K562 (cell line): Measurements from ENCODE around the gene MAGEA9B. TPM values are rescaled to one million over a fixed set of nuclear protein-coding genes. Genes with fewer than 3 reads are reported as not detected.

Experiments used
- ATAC-seq: fragments of 200-7000 bp; cut with Tn5 transposase; 3 replicates; pipeline ENCODE4 v1.9.1; 2020; ENCODE audit warnings: moderate library complexity
- BruUV-seq: library from RNA; stranded (reverse); fragments of 400-500 nt; replicated peaks from 2 replicates; lab custom pipeline; 2021; lab: Mats Ljungman, UMichigan
- CTCF ChIA-PET: fragments of 300-600 bp; formaldehyde crosslinking; extraction: SDS; loops from one replicate; lab custom pipeline; 2021; ENCODE audit warnings: low intra/inter-chr PET ratio; lab: Yijun Ruan, JAX
- POLR2A ChIA-PET: fragments of 300-600, 350-650 bp; sonication (Branson Sonifier 250); formaldehyde crosslinking; extraction: SDS; loops from one replicate; lab custom pipeline; 2021; ENCODE audit warnings: antibody characterized with exemption, inconsistent platforms; lab: Yijun Ruan, JAX
- DNase-seq, 4 experiments: peaks; one replicate each; pipeline versions ENCODE4 v3.0.0 to v3.0.0-alpha.2; 2011 to 2018; ENCODE audit warnings: low spot score in 3 of 4, mixed read lengths in 3 of 4; ENCODE audit errors: extremely low read depth in 1 of 4
- FAIRE-seq: peaks from 2 replicates; lab custom pipeline; 2011; peaks lifted over from hg19 to GRCh38; lab: Jason Lieb, UNC
- H2AFZ ChIP-seq: 2 replicates; pipeline ENCODE4 v1.6.0; 2011; ENCODE audit warnings: low read depth, low read length, control low read depth, inconsistent platforms
- H3K27ac ChIP-seq: fragments of 200-600 bp; 3 replicates; pipeline ENCODE4 v1.8.0; 2011; ENCODE audit warnings: low read depth, mild to moderate bottlenecking, control low read depth, inconsistent platforms, low read length, moderate library complexity, mixed read lengths; ENCODE audit errors: extremely low read depth
- H3K27me3 ChIP-seq, 2 experiments: fragments of 300-600 bp in 1 of 2; 2 replicates in 1 of 2; 3 replicates in 1 of 2; pipeline versions ENCODE4 v1.6.0 to v1.8.0; 2011; ENCODE audit warnings: inconsistent platforms in 2 of 2, low read length in 2 of 2, mild to moderate bottlenecking in 1 of 2, mixed read lengths in 1 of 2, moderate library complexity in 1 of 2; ENCODE audit not compliant: control insufficient read depth in 2 of 2, insufficient read depth in 2 of 2
- H3K36me3 ChIP-seq: fragments of 300-600 bp; 3 replicates; pipeline ENCODE4 v1.8.0; 2011; ENCODE audit warnings: mild to moderate bottlenecking, low read length, inconsistent platforms; ENCODE audit not compliant: control insufficient read depth, insufficient read depth
- H3K4me1 ChIP-seq, 2 experiments: fragments of 200-600 bp in 1 of 2; replicated peaks in 1 of 2; 2 replicates in 1 of 2; 3 replicates in 1 of 2; pipeline versions ENCODE4 v1.5.1 to v1.8.0; 2011; ENCODE audit warnings: inconsistent platforms in 2 of 2, low read length in 2 of 2, mild to moderate bottlenecking in 1 of 2, mixed read lengths in 1 of 2, moderate library complexity in 1 of 2; ENCODE audit not compliant: control insufficient read depth in 2 of 2, insufficient read depth in 2 of 2
- H3K4me2 ChIP-seq: 2 replicates; pipeline ENCODE4 v1.6.1; 2011; ENCODE audit warnings: low read length, control low read depth, inconsistent platforms, mixed read lengths; ENCODE audit not compliant: insufficient read depth
- H3K4me3 ChIP-seq: fragments of 200-600 bp; sonication (generic), shearing (Covaris generic); 2 replicates; pipeline ENCODE4 v1.5.1; 2016; ENCODE audit warnings: control low read depth, inconsistent platforms
- H3K79me2 ChIP-seq: fragments of 200-600 bp; 3 replicates; pipeline ENCODE4 v1.8.0; 2011; ENCODE audit warnings: low read length, inconsistent platforms; ENCODE audit not compliant: control insufficient read depth, insufficient read depth
- H3K9ac ChIP-seq, 2 experiments: 2 replicates each; pipeline versions ENCODE4 v1.6.0 to v1.6.1; 2011; ENCODE audit warnings: low read depth in 2 of 2, low read length in 2 of 2, control low read depth in 1 of 2, inconsistent platforms in 1 of 2, mild to moderate bottlenecking in 1 of 2, mixed read lengths in 1 of 2; ENCODE audit not compliant: insufficient read depth in 1 of 2
- H3K9me1 ChIP-seq: one replicate; pipeline ENCODE4 v1.6.0; 2011; ENCODE audit warnings: inconsistent platforms, mild to moderate bottlenecking, low read length, moderate library complexity; ENCODE audit not compliant: control insufficient read depth, insufficient read depth
- H3K9me3 ChIP-seq: replicated peaks from 2 replicates; pipeline ENCODE4 v1.5.1; 2011; ENCODE audit warnings: low read depth, low read length, inconsistent platforms; ENCODE audit not compliant: control insufficient read depth, insufficient read depth
- H4K20me1 ChIP-seq: replicated peaks from 2 replicates; pipeline ENCODE4 v1.6.1; 2011; ENCODE audit warnings: low read length, inconsistent platforms, mixed read lengths; ENCODE audit not compliant: control insufficient read depth, insufficient read depth
- AFF4 ChIP-seq: sonication (generic); formaldehyde crosslinking; IDR thresholded peaks from 2 replicates; pipeline ENCODE4 v1.8.0; 2023; ENCODE audit warnings: mild to moderate bottlenecking, missing genetic modification reagents
- FOXJ2 ChIP-seq: fragments of 200-800 bp; sonication (Bioruptor generic); IDR thresholded peaks from 2 replicates; pipeline ENCODE4 v1.6.1; 2016; ENCODE audit warnings: missing genetic modification characterization, missing compliant biosample characterization
- JUND ChIP-seq, 2 experiments: IDR thresholded peaks; 2 replicates in 1 of 2; 3 replicates in 1 of 2; pipeline ENCODE4 v1.6.1; 2011; ENCODE audit warnings: borderline replicate concordance in 2 of 2, low read depth in 2 of 2, low read length in 2 of 2, improper control_type of control experiment in 1 of 2, missing biosample characterization in 1 of 2, missing genetic modification characterization in 1 of 2, missing genetic modification reagents in 1 of 2
- NFATC3 ChIP-seq: fragments of 450-650 bp; IDR thresholded peaks from 2 replicates; pipeline ENCODE4 v1.6.1; 2017; ENCODE audit warnings: mild to moderate bottlenecking
- NFE2L1 ChIP-seq: fragments of 450-650 bp; IDR thresholded peaks from 2 replicates; pipeline ENCODE4 v1.6.1; 2016; ENCODE audit warnings: missing genetic modification characterization, low read depth, mild to moderate bottlenecking, missing compliant biosample characterization, moderate library complexity, borderline replicate concordance
- POLR3A ChIP-seq: IDR thresholded peaks from 2 replicates; pipeline ENCODE4 v1.6.1; 2011; ENCODE audit warnings: borderline replicate concordance, mild to moderate bottlenecking, moderate library complexity; ENCODE audit not compliant: insufficient read length, insufficient read depth; ENCODE audit errors: extremely low read depth
- PRPF4 ChIP-seq: fragments of 200-400 bp; formaldehyde crosslinking; IDR thresholded peaks from one replicate; pipeline ENCODE4 v1.6.1; 2017; ENCODE audit warnings: low read length, low read depth, mild to moderate bottlenecking; ENCODE audit not compliant: insufficient read depth, poor library complexity, severe bottlenecking
- RAD51 ChIP-seq: fragments of 450-650 bp; IDR thresholded peaks from 2 replicates; pipeline ENCODE4 v1.7.1; 2016; ENCODE audit warnings: low read depth, mild to moderate bottlenecking, borderline replicate concordance
- RBM39 ChIP-seq: fragments of 200-400 bp; formaldehyde crosslinking; optimal IDR thresholded peaks from 2 replicates; pipeline ENCODE3; 2018; ENCODE audit warnings: low read depth, low read length
- SLC30A9 ChIP-seq: fragments of 250-450 bp; sonication (Bioruptor Pico); IDR thresholded peaks from 2 replicates; pipeline ENCODE4 v1.8.0; 2022; ENCODE audit warnings: mild to moderate bottlenecking, moderate library complexity
- SP1 ChIP-seq: sonication (generic); formaldehyde crosslinking; IDR thresholded peaks from 2 replicates; pipeline ENCODE4 v1.8.1; 2022; ENCODE audit warnings: mild to moderate bottlenecking, missing genetic modification reagents
- TBP ChIP-seq: optimal IDR thresholded peaks from 2 replicates; pipeline ENCODE3; 2011; ENCODE audit warnings: low read depth, low read length, improper control_type of control experiment
- ZNF551 ChIP-seq: fragments of 250-450 bp; sonication (Bioruptor Pico); IDR thresholded peaks from 2 replicates; pipeline ENCODE4 v1.5.0; 2021; ENCODE audit warnings: mild to moderate bottlenecking, moderate library complexity
- WGBS: fragments of 100-300 bp; shearing (Covaris generic); methylation state at CpG from one replicate; pipeline ENCODE4 v1.1.6; 2016; ENCODE audit warnings: low coverage, mixed read lengths; ENCODE audit not compliant: insufficient coverage; ENCODE audit errors: missing lambda C conversion rate; 5-methylcytosine and 5-hydroxymethylcytosine counted together
- in situ Hi-C: fragments of 300-500 bp; cut with MboI; formaldehyde crosslinking; loops from 4 replicates; pipeline ENCODE4 v1.15.0; 2018; ENCODE audit warnings: inconsistent platforms, mixed read lengths
- intact Hi-C: fragments of 100-400 bp; cut with micrococcal nuclease; formaldehyde crosslinking; loops from 2 replicates; pipeline ENCODE4 v1.14.2; 2022
- polyA plus RNA-seq, 8 experiments: library from polyadenylated mRNA; depleted of rRNA in 4 of 8; stranded (reverse) in 5 of 8; unstranded in 3 of 8; fragments of >200 nt; fragmentation: Nextera tagmentation in 2 of 8; fragmentation: Illumina TruSeq in 1 of 8; extraction: Ambion mirVana in 2 of 8; extraction: Trizol in 1 of 8; gene quantifications; 2 replicates each; pipeline versions ENCODE4 v1.2.1 to v1.2.3, GENCODE V29; 2011 to 2014; ENCODE audit warnings: inconsistent platforms in 1 of 8, missing spikeins in 1 of 8
- total RNA-seq, 7 experiments: library from RNA; depleted of rRNA in 6 of 7; stranded (reverse); fragments of >200 nt in 6 of 7; fragmentation: Illumina TruSeq in 2 of 7; extraction: Trizol in 2 of 7; gene quantifications; 2 replicates each; pipeline versions ENCODE4 v1.2.1 to v1.2.3, GENCODE V29; 2011 to 2021; ENCODE audit warnings: low replicate concordance in 1 of 7
- TF ChIP-seq, protein P1 (sequence below): conservative IDR thresholded peaks from 2 replicates; pipeline ENCODE4 v1.6.1; 2011; ENCODE audit warnings: low read depth, mild to moderate bottlenecking, low read length; ENCODE audit not compliant: control insufficient read depth
- TF ChIP-seq, protein P2 (sequence below): sonication (generic); formaldehyde crosslinking; IDR thresholded peaks from 2 replicates; pipeline ENCODE4 v1.8.1; 2023; ENCODE audit warnings: mild to moderate bottlenecking, missing genetic modification reagents

MAGEA9B gene
- total and polyA plus RNA-seq, 9 of the 15 experiments (the other 6 are each of a cell fraction or from before 2014, with no cell fraction given) = 11.2 to 31.2 (median 14.1) TPM

DNA sequence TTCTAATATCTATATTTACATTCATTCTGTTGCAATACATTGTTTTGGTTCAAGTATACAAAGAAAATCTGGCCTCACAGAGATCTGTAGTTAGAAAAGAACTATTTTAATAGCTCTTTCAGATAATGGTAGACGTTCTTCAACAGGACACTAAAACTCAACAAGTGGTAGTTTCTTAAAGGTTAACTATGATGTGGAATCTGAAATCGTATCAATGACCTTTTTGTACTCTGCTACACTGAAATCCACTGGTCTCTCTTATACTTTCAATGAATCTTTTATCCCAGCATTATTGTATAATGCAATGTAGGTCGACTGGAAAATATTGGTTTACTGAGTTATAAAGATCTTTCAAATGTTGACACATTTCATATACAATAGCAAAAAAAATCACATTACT, 31.6 kb upstream of the MAGEA9B start:
- no peaks in the 10 kb centered on the region for H3K9me1 ChIP-seq
- no peaks in the 10 kb centered on the region for H4K20me1 ChIP-seq
- CTCF ChIA-PET = no interaction called here
- in situ Hi-C loops = no loop called here
- TF ChIP-seq, protein P1, sequence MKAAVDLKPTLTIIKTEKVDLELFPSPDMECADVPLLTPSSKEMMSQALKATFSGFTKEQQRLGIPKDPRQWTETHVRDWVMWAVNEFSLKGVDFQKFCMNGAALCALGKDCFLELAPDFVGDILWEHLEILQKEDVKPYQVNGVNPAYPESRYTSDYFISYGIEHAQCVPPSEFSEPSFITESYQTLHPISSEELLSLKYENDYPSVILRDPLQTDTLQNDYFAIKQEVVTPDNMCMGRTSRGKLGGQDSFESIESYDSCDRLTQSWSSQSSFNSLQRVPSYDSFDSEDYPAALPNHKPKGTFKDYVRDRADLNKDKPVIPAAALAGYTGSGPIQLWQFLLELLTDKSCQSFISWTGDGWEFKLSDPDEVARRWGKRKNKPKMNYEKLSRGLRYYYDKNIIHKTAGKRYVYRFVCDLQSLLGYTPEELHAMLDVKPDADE = no peak
- no peak for TF ChIP-seq RBM39
- no peak for TF ChIP-seq POLR3A
- TF ChIP-seq SP1 (CRISPR knock-in tag) = no peak
- no peak for TF ChIP-seq TBP
- TF ChIP-seq NFATC3 = no peak
- TF ChIP-seq, protein P2, sequence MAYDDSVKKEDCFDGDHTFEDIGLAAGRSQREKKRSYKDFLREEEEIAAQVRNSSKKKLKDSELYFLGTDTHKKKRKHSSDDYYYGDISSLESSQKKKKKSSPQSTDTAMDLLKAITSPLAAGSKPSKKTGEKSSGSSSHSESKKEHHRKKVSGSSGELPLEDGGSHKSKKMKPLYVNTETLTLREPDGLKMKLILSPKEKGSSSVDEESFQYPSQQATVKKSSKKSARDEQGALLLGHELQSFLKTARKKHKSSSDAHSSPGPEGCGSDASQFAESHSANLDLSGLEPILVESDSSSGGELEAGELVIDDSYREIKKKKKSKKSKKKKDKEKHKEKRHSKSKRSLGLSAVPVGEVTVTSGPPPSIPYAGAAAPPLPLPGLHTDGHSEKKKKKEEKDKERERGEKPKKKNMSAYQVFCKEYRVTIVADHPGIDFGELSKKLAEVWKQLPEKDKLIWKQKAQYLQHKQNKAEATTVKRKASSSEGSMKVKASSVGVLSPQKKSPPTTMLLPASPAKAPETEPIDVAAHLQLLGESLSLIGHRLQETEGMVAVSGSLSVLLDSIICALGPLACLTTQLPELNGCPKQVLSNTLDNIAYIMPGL = no peak
- no peak for TF ChIP-seq PRPF4
- TF ChIP-seq NFE2L1 (tag) = no peak
- no peak for TF ChIP-seq FOXJ2
- TF ChIP-seq RAD51 = no peak
- TF ChIP-seq JUND (IDR thresholded peaks at IDR 0.05; ENCODE audit: borderline replicate concordance, low read depth, low read length) = no peak
- no peak for TF ChIP-seq JUND (tag; IDR thresholded peaks at IDR 0.05; ENCODE audit: borderline replicate concordance, low read depth, low read length)
- TF ChIP-seq AFF4 = no peak
- no peak for TF ChIP-seq ZNF551 (CRISPR knock-in tag)
- no peak for TF ChIP-seq SLC30A9 (CRISPR knock-in tag)
- no peaks in the 10 kb centered on the region for H3K9me3 ChIP-seq
- H3K4me3 ChIP-seq = no peak overlapping the region
- FAIRE-seq = no peak
- H3K36me3 ChIP-seq = no peaks in the 10 kb centered on the region
- POLR2A ChIA-PET = no interaction called here
- no peak for DNase-seq
- no peak for ATAC-seq
- no peak overlapping the region for H3K27ac ChIP-seq
- H3K4me2 ChIP-seq = no peak overlapping the region
- no peak overlapping the region for H2AFZ ChIP-seq
- no peak overlapping the region for H3K9ac ChIP-seq
- 6% methylated on average over 3 of the region's 3 CpGs for WGBS
- no peaks in the 10 kb centered on the region for H3K79me2 ChIP-seq
- no TSS peak for BruUV-seq
- H3K4me1 ChIP-seq = no peaks in the 10 kb centered on the region
- no peaks in the 10 kb centered on the region; a peak in 1 of 5 replicates for H3K27me3 ChIP-seq
- intact Hi-C loops = no loop called here
